ENCODE data around the gene MAOB.

DNA sequence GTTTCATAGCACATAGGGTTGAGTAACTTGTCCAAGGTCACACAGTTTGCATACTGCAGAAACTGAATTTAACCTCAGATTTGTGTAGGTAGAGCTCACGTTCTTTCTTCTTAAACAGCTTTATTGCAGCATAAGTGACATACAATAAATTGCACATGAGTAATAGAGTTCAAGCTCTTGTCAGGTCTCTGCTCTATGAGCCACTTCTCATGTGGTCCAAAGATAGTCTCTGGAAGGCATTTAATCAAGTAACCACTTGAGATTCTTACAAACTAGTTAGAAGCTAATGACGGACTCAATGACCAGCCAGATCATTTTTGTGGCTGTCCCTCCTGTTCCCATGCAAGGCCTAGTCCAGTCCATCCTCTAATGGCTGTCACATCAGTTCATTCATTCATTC is 68.9 kb downstream of the MAOB start:
- TF ChIP-seq GATA3 (IDR thresholded peaks at IDR 0.05; ENCODE audit: low read depth, low read length) (no peak), GATA2 (IDR thresholded peaks at IDR 0.05; ENCODE audit: low read depth, low read length) (no peak)
